LNCaP clone FGC (cell line): ENCODE measurements around the gene WWC1.

Experiments
- DNase-seq: peaks from one replicate; pipeline ENCODE4 v3.0.0-alpha.2; 2011; ENCODE audit warnings: low read depth
- H3K4me3 ChIP-seq: 2 replicates; pipeline ENCODE4 v1.5.1; 2011; ENCODE audit warnings: mild to moderate bottlenecking, low read depth, low read length, control low read depth
- CTCF ChIP-seq: IDR thresholded peaks from 2 replicates; pipeline ENCODE4 v1.5.1; 2012; ENCODE audit warnings: mild to moderate bottlenecking; ENCODE audit not compliant: control insufficient read depth, insufficient read depth; ENCODE audit errors: extremely low read depth

The WWC1 gene

GRCh38 chr5:168443950-168444700, 152.7 kb downstream of the WWC1 start:
- no peak overlapping the region for H3K4me3 ChIP-seq
- no peak for TF ChIP-seq CTCF
- DNase-seq = no peak

DNA sequence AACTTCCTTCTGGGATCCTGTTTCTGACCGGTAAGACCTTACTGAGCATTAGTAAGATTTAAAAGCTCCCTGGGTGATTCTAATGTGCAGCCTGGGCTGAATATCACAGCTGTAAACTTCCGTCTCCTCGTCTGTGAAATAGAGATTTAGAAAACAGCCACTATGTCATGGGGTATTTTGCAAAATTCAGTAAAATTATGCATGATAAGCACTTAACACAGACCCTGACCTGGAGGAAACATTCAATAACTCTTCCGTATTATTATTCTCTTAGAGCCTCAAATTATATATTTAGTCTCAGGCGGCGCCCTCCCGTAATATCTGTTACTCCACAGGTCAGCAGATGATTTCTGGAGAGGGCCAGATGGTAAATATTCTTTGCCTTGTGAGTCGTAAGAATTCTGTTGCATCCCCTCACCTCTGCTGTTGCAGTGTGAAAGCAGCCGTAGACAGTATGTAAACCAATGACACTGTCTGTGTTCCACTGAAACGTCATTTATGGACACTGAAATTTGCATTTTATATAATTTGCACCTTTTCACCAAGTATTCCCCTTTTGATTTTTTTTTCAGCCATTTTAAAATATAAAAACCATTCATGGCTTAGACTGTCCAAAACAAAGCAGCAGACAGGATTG, 155.7 kb downstream of the WWC1 start:
- no peak for TF ChIP-seq CTCF
- no peak for DNase-seq
- no peak overlapping the region for H3K4me3 ChIP-seq

DNA sequence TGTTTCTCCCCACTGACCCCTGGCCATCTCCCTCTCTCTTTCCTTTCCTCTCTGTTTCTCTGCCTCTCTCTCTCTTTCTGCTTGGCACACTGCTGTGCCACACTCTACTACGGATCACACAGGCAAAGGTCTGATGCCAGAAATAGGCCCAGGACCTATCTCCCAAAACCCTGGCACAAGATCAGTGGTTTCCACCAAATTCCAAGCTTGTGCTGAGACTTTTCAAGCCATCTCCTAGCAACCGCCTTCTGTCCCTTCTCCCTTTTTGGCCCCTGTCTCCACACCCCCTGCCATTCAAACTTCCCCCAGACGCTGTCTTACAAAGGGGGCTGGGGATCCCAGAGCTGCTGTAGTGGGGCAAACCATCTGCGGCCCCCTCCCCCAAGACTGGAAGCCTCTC, 156.4 kb downstream of the WWC1 start:
- no peak for TF ChIP-seq CTCF
- no peak for DNase-seq

DNA sequence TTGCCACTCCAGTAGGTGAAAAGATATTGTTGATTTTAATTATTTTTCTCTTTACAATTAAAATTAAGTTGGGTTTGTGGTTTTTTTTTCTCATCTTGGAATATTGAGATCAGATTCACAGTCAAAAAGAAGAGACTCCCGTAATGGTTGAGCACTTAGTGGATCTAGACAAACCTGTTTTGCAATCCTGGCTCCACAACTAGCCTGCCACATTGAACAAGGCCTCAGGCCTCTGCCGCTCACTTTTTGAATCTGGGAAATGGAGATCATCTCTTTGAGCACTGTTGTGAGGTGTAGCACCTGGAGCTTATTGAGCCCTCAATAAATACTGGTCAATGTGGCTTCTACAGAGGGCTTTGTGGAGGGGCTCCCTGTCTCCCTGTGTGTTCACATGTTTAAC, 157.7 kb downstream of the WWC1 start:
- TF ChIP-seq CTCF = no peak
- no peak overlapping the region for H3K4me3 ChIP-seq
- peak; percentile 77 for DNase-seq

More for the DNA sequence above, 156.4 kb downstream of the WWC1 start:
- H3K4me3 ChIP-seq = no peak overlapping the region

- DNase-seq = no peak
- H3K4me3 ChIP-seq = no peak overlapping the region
- TF ChIP-seq CTCF = no peak
Observed at GRCh38 chr5:168451565-168451964, 160.1 kb downstream of the WWC1 start.

- no peak overlapping the region for H3K4me3 ChIP-seq
- no peak for TF ChIP-seq CTCF
- DNase-seq = no peak
Observed at GRCh38 chr5:168455201-168455600, 163.8 kb downstream of the WWC1 start.

DNA sequence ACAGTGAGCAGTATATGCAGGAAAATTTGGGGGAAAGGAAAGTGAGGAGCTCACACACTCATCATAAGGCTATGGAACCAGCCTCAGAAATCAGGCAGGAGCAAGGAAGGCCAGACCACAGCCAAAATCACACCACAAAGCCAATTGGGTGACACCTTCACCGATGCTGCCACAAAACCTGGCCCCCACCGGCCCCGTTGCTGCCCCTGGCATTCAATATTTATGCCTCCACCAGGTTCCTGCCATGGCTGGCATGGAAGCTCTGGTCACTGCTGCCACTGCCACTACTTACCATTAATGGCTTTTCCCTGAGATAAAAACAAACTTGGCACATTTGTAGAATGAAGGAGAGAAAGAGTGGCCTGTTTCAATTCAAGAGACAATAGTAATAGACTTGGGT, 166.1 kb downstream of the WWC1 start:
- no peak overlapping the region for H3K4me3 ChIP-seq
- no peak for DNase-seq
- no peak for TF ChIP-seq CTCF
